ENCODE results near the gene CYTL1. TPM values are rescaled to one million over a fixed set of nuclear protein-coding genes. Genes with fewer than 3 reads are reported as not detected.
A peak's percentile ranks its signal among the peaks of the same experiment; 100 is the strongest.
"Not testable (repeated sequence)": the region's sequence is repeated elsewhere in the genome, so short reads cannot be mapped to it uniquely, and the experiment has no call there.

The CYTL1 gene
- total RNA-seq, result 1 to 10 TPM; 2.2 to 3.7 TPM
- 0.93 TPM for polyA plus RNA-seq (2013, experiment 1 of 2)
- 1.4 TPM for polyA plus RNA-seq (2013, experiment 2 of 2)
- long read RNA-seq, experiment 1, partial matches to known transcripts, result 0 of 3 reads
- long read RNA-seq, experiment 1, other reads (novel, unspliced or antisense), result 2 of 3 reads
- long read RNA-seq, experiment 2, partial matches to known transcripts, result 0 of 1 reads
- long read RNA-seq, experiment 2, other reads (novel, unspliced or antisense), result 1 of 1 reads
- long read RNA-seq, experiment 3, partial matches to known transcripts, result 0 of 3 reads
- long read RNA-seq, experiment 3, other reads (novel, unspliced or antisense), result 1 of 3 reads
- long read RNA-seq, experiment 4, partial matches to known transcripts, result 0 of 3 reads
- long read RNA-seq, experiment 4, other reads (novel, unspliced or antisense), result 1 of 3 reads

GRCh38 chr4:5019274-5019673 lies at the start of gene CYTL1:
Gene CYTL1, minus strand, starts transcription at chr4:5019458. Its CDS starts 13 bp downstream, at chr4:5019445.
- no peaks in the 10 kb centered on the region for H3K4me1 ChIP-seq (ENCODE audit: control insufficient read depth, insufficient read depth, low read length)
- Mint-ChIP-seq H3K9me3 (peaks cover 2% of the 10 kb centered on the region), H3K4me3 (peak within 1 kb of the TSS; percentile 49), H3K27ac (no peak within 1 kb of the TSS), H3K27me3 (ENCODE audit: insufficient read depth) (peaks cover 7% of the 10 kb centered on the region), H3K4me1 (no peaks in the 10 kb centered on the region), H3K36me3 (ENCODE audit: low read depth) (no peaks in the 10 kb centered on the region)
- H3K4me3 ChIP-seq (ENCODE audit: low read length), result no peak within 1 kb of the TSS
- no peaks in the 10 kb centered on the region for H3K36me3 ChIP-seq (ENCODE audit: control insufficient read depth, insufficient read depth, low read length)
- H3K9me3 ChIP-seq (ENCODE audit: control insufficient read depth, low read length), result no peaks in the 10 kb centered on the region
- TF ChIP-seq, protein P1, sequence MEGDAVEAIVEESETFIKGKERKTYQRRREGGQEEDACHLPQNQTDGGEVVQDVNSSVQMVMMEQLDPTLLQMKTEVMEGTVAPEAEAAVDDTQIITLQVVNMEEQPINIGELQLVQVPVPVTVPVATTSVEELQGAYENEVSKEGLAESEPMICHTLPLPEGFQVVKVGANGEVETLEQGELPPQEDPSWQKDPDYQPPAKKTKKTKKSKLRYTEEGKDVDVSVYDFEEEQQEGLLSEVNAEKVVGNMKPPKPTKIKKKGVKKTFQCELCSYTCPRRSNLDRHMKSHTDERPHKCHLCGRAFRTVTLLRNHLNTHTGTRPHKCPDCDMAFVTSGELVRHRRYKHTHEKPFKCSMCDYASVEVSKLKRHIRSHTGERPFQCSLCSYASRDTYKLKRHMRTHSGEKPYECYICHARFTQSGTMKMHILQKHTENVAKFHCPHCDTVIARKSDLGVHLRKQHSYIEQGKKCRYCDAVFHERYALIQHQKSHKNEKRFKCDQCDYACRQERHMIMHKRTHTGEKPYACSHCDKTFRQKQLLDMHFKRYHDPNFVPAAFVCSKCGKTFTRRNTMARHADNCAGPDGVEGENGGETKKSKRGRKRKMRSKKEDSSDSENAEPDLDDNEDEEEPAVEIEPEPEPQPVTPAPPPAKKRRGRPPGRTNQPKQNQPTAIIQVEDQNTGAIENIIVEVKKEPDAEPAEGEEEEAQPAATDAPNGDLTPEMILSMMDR (conservative IDR thresholded peaks at IDR 0.05), result no peak
- peak; percentile 81 for DNase-seq
- H3K9ac ChIP-seq (ENCODE audit: extremely low read depth, low read length, poor library complexity, severe bottlenecking), result no peak within 1 kb of the TSS
- WGBS, 2 experiments (ENCODE audit: insufficient coverage in 1 of 2, insufficient read length in 1 of 2), result 72 to 77% methylated on average over 4 to 28 of the region's 28 CpGs
- H3K27ac ChIP-seq (ENCODE audit: low read depth, low read length), result no peak within 1 kb of the TSS
- peaks cover 9% of the 10 kb centered on the region for H3K27me3 ChIP-seq (ENCODE audit: control insufficient read depth, insufficient read depth, low read length, poor library complexity, severe bottlenecking)

GRCh38 chr4:5067908-5068307 lies 48.6 kb upstream of the CYTL1 start:
- Mint-ChIP-seq H3K4me1 (peaks cover 10% of the 10 kb centered on the region), H3K27ac (no peak overlapping the region)
- TF ChIP-seq, protein P1 (conservative IDR thresholded peaks at IDR 0.05), result no peak

DNA sequence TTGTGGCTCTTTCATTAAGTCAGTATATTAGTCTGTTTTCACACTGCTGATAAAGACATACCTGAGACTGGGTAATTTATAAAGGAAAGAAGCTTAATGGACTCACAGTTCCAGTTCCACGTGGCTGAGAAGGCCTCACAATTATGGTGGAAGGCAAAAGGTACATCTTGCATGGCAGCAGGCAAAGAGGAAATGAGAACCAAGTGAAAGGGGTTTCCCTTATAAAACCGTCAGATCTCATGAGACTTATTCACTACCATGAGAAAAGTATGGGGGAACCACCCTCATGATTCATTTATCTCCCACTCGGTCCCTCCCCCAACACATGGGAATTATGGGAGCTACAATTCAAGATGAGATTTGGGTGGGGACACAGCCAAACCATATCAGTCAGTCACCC lies 47.7 kb upstream of the CYTL1 start:
- not testable (repeated sequence) for H3K27me3 Mint-ChIP-seq (ENCODE audit: insufficient read depth); H3K27me3 ChIP-seq (ENCODE audit: control insufficient read depth, insufficient read depth, low read length, poor library complexity, severe bottlenecking); H3K9ac ChIP-seq (ENCODE audit: extremely low read depth, low read length, poor library complexity, severe bottlenecking); H3K4me3 Mint-ChIP-seq; DNase-seq; H3K36me3 ChIP-seq (ENCODE audit: control insufficient read depth, insufficient read depth, low read length); H3K27ac Mint-ChIP-seq; H3K27ac ChIP-seq (ENCODE audit: low read depth, low read length); H3K4me1 Mint-ChIP-seq; H3K4me1 ChIP-seq (ENCODE audit: control insufficient read depth, insufficient read depth, low read length); H3K36me3 Mint-ChIP-seq (ENCODE audit: low read depth); H3K4me3 ChIP-seq (ENCODE audit: low read length)
- H3K9me3 ChIP-seq (ENCODE audit: control insufficient read depth, low read length), result peaks cover 23% of the 10 kb centered on the region
- 87 to 100% methylated on average over 1 to 3 of the region's 3 CpGs for WGBS, 2 experiments (ENCODE audit: insufficient coverage in 1 of 2, insufficient read length in 1 of 2)
- peaks cover 26% of the 10 kb centered on the region for H3K9me3 Mint-ChIP-seq

More at GRCh38 chr4:5067908-5068307, 48.6 kb upstream of the CYTL1 start:
- Mint-ChIP-seq H3K36me3 (ENCODE audit: low read depth) (peaks cover 2% of the 10 kb centered on the region), H3K4me3 (no peak overlapping the region), H3K9me3 (peaks cover 26% of the 10 kb centered on the region), H3K27me3 (ENCODE audit: insufficient read depth) (peaks cover 2% of the 10 kb centered on the region)
- H3K27ac ChIP-seq (ENCODE audit: low read depth, low read length), result no peak overlapping the region
- WGBS, 2 experiments (ENCODE audit: insufficient coverage in 1 of 2, insufficient read length in 1 of 2), result 98 to 100% methylated on average over 2 to 3 of the region's 3 CpGs
- H3K27me3 ChIP-seq (ENCODE audit: control insufficient read depth, insufficient read depth, low read length, poor library complexity, severe bottlenecking), result no peaks in the 10 kb centered on the region
- H3K9ac ChIP-seq (ENCODE audit: extremely low read depth, low read length, poor library complexity, severe bottlenecking), result no peak overlapping the region
- H3K4me3 ChIP-seq (ENCODE audit: low read length), result no peak overlapping the region
- H3K36me3 ChIP-seq (ENCODE audit: control insufficient read depth, insufficient read depth, low read length), result no peaks in the 10 kb centered on the region
- no peaks in the 10 kb centered on the region for H3K4me1 ChIP-seq (ENCODE audit: control insufficient read depth, insufficient read depth, low read length)
- DNase-seq, result no peak
- peaks cover 23% of the 10 kb centered on the region for H3K9me3 ChIP-seq (ENCODE audit: control insufficient read depth, low read length)
